SU-DHL-6 (cell line): ENCODE results near the gene GPX2.

Source experiments
- H2AFZ ChIP-seq: fragments of 200-600 bp; sonication (generic); 2 replicates; pipeline ENCODE4 v1.6.1; 2014; ENCODE audit warnings: low read depth, mild to moderate bottlenecking, moderate library complexity, mixed read lengths, antibody characterized with exemption, low read length; ENCODE audit not compliant: severe bottlenecking
- H3F3A ChIP-seq: fragments of 200-600 bp; shearing (Covaris generic); 2 replicates; pipeline ENCODE4 v1.6.0; 2016; ENCODE audit warnings: antibody characterized with exemption, mild to moderate bottlenecking; ENCODE audit not compliant: insufficient read depth
- H3K27ac ChIP-seq: fragments of 200-600 bp; sonication (generic); 2 replicates; pipeline ENCODE4 v1.5.1; 2016; ENCODE audit warnings: low read depth, mild to moderate bottlenecking, low read length, moderate library complexity, mixed read lengths
- H3K27me3 ChIP-seq: fragments of 200-600 bp; sonication (generic), shearing (Covaris generic); 2 replicates; pipeline ENCODE4 v1.6.0; 2014; ENCODE audit warnings: mild to moderate bottlenecking, low read length
- H3K36me3 ChIP-seq: fragments of 200-600 bp; sonication (generic); 2 replicates; pipeline ENCODE4 v1.6.1; 2014; ENCODE audit warnings: mild to moderate bottlenecking, low read length, mixed read lengths
- H3K4me2 ChIP-seq: fragments of 300-600, 200-600 bp; shearing (Covaris generic), sonication (generic); 2 replicates; pipeline ENCODE4 v1.6.0; 2014; ENCODE audit warnings: low read length, low read depth, mild to moderate bottlenecking; ENCODE audit not compliant: poor library complexity, severe bottlenecking
- H3K4me3 ChIP-seq: fragments of 200-600 bp; sonication (generic); 2 replicates; pipeline ENCODE4 v1.5.1; 2014; ENCODE audit warnings: antibody characterized with exemption, low read length, mild to moderate bottlenecking, mixed read lengths; ENCODE audit not compliant: insufficient read depth, poor library complexity, severe bottlenecking
- H3K79me2 ChIP-seq: fragments of 200-600 bp; sonication (generic); 2 replicates; pipeline ENCODE4 v1.6.1; 2014; ENCODE audit warnings: mild to moderate bottlenecking, low read length, moderate library complexity; ENCODE audit not compliant: insufficient read depth
- H3K9ac ChIP-seq: fragments of 200-600 bp; sonication (generic); 2 replicates; pipeline ENCODE4 v1.7.0; 2014; ENCODE audit warnings: mild to moderate bottlenecking, low read length
- H3K9me2 ChIP-seq: fragments of 200-600 bp; sonication (generic); replicated peaks from 2 replicates; pipeline ENCODE4 v1.6.1; 2014; ENCODE audit warnings: low read length; ENCODE audit not compliant: insufficient read depth
- H3K9me3 ChIP-seq: fragments of 200-600 bp; sonication (generic); 2 replicates; pipeline ENCODE4 v1.6.1; 2014; ENCODE audit warnings: low read length, mixed read lengths; ENCODE audit not compliant: insufficient read depth
- H4K20me1 ChIP-seq: fragments of 200-600 bp; sonication (generic); 2 replicates; pipeline ENCODE4 v1.6.1; 2014; ENCODE audit warnings: low read depth, mild to moderate bottlenecking, antibody characterized with exemption, low read length, moderate library complexity, mixed read lengths
- CTCF ChIP-seq: fragments of 200-600 bp; sonication (generic); IDR thresholded peaks from one replicate; pipeline ENCODE4 v1.5.1; 2017; ENCODE audit warnings: antibody characterized with exemption, mild to moderate bottlenecking, low read length, moderate library complexity; ENCODE audit not compliant: insufficient read depth, poor library complexity, severe bottlenecking
- EZH2phosphoT487 ChIP-seq: fragments of 200-600 bp; sonication (generic), shearing (Covaris generic); conservative IDR thresholded peaks from 2 replicates; pipeline ENCODE4 v1.6.1; 2018; ENCODE audit warnings: mild to moderate bottlenecking, antibody characterized with exemption, low read length, moderate library complexity, mixed read lengths

The GPX2 gene

GRCh38 chr14:64960762-64961276 lies 18.3 kb upstream of the GPX2 start:
- no peak overlapping the region for H2AFZ ChIP-seq
- H3K4me3 ChIP-seq: no peak overlapping the region
- H3K9me3 ChIP-seq: no peaks in the 10 kb centered on the region
- no peak overlapping the region for H3K27ac ChIP-seq
- no peaks in the 10 kb centered on the region for H3K79me2 ChIP-seq
- no peaks in the 10 kb centered on the region for H3K36me3 ChIP-seq
- H4K20me1 ChIP-seq: no peaks in the 10 kb centered on the region
- no peaks in the 10 kb centered on the region for H3K27me3 ChIP-seq
- no peaks in the 10 kb centered on the region for H3F3A ChIP-seq
- no peak for TF ChIP-seq CTCF
- no peak for TF ChIP-seq EZH2phosphoT487
- no peaks in the 10 kb centered on the region for H3K9me2 ChIP-seq
- no peak overlapping the region for H3K4me2 ChIP-seq
- no peak overlapping the region for H3K9ac ChIP-seq

GRCh38 chr14:64958743-64959142 lies 16.2 kb upstream of the GPX2 start:
- H3K27me3 ChIP-seq: no peaks in the 10 kb centered on the region
- H3K9me3 ChIP-seq: no peaks in the 10 kb centered on the region
- H3K9ac ChIP-seq: no peak overlapping the region
- no peak for TF ChIP-seq CTCF
- no peak overlapping the region for H3K4me3 ChIP-seq
- H3K27ac ChIP-seq: no peak overlapping the region
- no peaks in the 10 kb centered on the region for H4K20me1 ChIP-seq
- no peak overlapping the region for H3K4me2 ChIP-seq
- H3K9me2 ChIP-seq: no peaks in the 10 kb centered on the region
- no peaks in the 10 kb centered on the region for H3F3A ChIP-seq
- no peaks in the 10 kb centered on the region for H3K79me2 ChIP-seq
- H3K36me3 ChIP-seq: no peaks in the 10 kb centered on the region
- H2AFZ ChIP-seq: no peak overlapping the region

GRCh38 chr14:64958201-64958600 lies 15.7 kb upstream of the GPX2 start:
- no peak overlapping the region for H3K4me2 ChIP-seq
- H3K9me3 ChIP-seq: no peaks in the 10 kb centered on the region
- no peaks in the 10 kb centered on the region for H3K79me2 ChIP-seq
- H3F3A ChIP-seq: no peaks in the 10 kb centered on the region
- no peak overlapping the region for H3K27ac ChIP-seq
- H3K27me3 ChIP-seq: no peaks in the 10 kb centered on the region
- no peak overlapping the region for H2AFZ ChIP-seq
- no peak overlapping the region for H3K4me3 ChIP-seq
- H3K9me2 ChIP-seq: no peaks in the 10 kb centered on the region
- no peak for TF ChIP-seq EZH2phosphoT487
- H3K36me3 ChIP-seq: no peaks in the 10 kb centered on the region
- H3K9ac ChIP-seq: no peak overlapping the region
- no peaks in the 10 kb centered on the region for H4K20me1 ChIP-seq

- Histone ChIP-seq H2AFZ (no peak overlapping the region), H3K9me2 (no peaks in the 10 kb centered on the region), H3K9ac (no peak overlapping the region), H3K4me2 (no peak overlapping the region), H3K9me3 (no peaks in the 10 kb centered on the region), H3K27ac (no peak overlapping the region), H3K27me3 (no peaks in the 10 kb centered on the region), H3K36me3 (no peaks in the 10 kb centered on the region), H3K4me3 (no peak overlapping the region), H3K79me2 (no peaks in the 10 kb centered on the region), H4K20me1 (no peaks in the 10 kb centered on the region), H3F3A (no peaks in the 10 kb centered on the region)
- no peak for TF ChIP-seq EZH2phosphoT487
- no peak for TF ChIP-seq CTCF
Observed at GRCh38 chr14:64956697-64957406, 14.3 kb upstream of the GPX2 start.
